Transverse colon (tissue), 4 donors: ENCODE results near the gene IFITM1. TPM values are rescaled to one million over a fixed set of nuclear protein-coding genes. Genes with fewer than 3 reads are reported as not detected.
"Not testable (repeated sequence)": the region's sequence is repeated elsewhere in the genome, so short reads cannot be mapped to it uniquely, and the experiment has no call there.

ENCODE experiments used
- DNase-seq: peaks from one replicate; pipeline ENCODE4 v3.0.0-alpha.2; 2019
- H3K27ac ChIP-seq, 4 donors: fragments of 200-600 bp; sonication (generic); 2 replicates each; pipeline ENCODE4 v1.5.1; 2016 to 2018; ENCODE audit warnings: inconsistent platforms in 4 of 4
- H3K27me3 ChIP-seq: fragments of 200-600 bp; sonication (generic); 2 replicates; pipeline ENCODE4 v1.5.1; 2017; ENCODE audit warnings: inconsistent platforms
- H3K36me3 ChIP-seq, 4 donors: fragments of 200-600 bp; sonication (generic); 2 replicates each; pipeline ENCODE4 v1.5.1; 2017 to 2019; ENCODE audit warnings: inconsistent platforms in 4 of 4
- H3K4me1 ChIP-seq, 4 donors: fragments of 200-600 bp; sonication (generic); 2 replicates each; pipeline ENCODE4 v1.5.1; 2017 to 2020; ENCODE audit warnings: inconsistent platforms in 4 of 4
- H3K4me3 ChIP-seq, 4 donors: fragments of 200-600 bp; sonication (generic); 1 replicate in 1 of 4; 2 replicates in 3 of 4; pipeline versions ENCODE4 v1.5.1 to v1.6.1; 2017 to 2019; ENCODE audit warnings: inconsistent platforms in 4 of 4
- H3K9me3 ChIP-seq, 2 donors: fragments of 200-600 bp; sonication (generic); 2 replicates each; pipeline ENCODE4 v1.5.1; 2017 to 2019; ENCODE audit warnings: inconsistent platforms in 2 of 2
- EP300 ChIP-seq: sonication (generic); formaldehyde crosslinking; IDR thresholded peaks from one replicate; pipeline ENCODE4 v1.6.1; 2017; ENCODE audit warnings: antibody characterized with exemption, low read depth
- POLR2A ChIP-seq: fragments of 450-650 bp; IDR thresholded peaks from one replicate; pipeline ENCODE4 v1.6.1; 2016; ENCODE audit warnings: antibody characterized with exemption, mild to moderate bottlenecking, moderate library complexity
- POLR2AphosphoS5 ChIP-seq, 3 donors: sonication (generic); formaldehyde crosslinking; IDR thresholded peaks; one replicate each; pipeline ENCODE4 v1.6.1; 2016; ENCODE audit warnings: antibody characterized with exemption in 3 of 3
- WGBS, 2 donors: methylation state at CpG; one replicate each; pipeline ENCODE4 v1.1.5; 2018; ENCODE audit warnings: low coverage in 1 of 2; 5-methylcytosine and 5-hydroxymethylcytosine counted together
- in situ Hi-C, 4 donors: fragments of 200-750 bp; cut with MboI; loops; one replicate each; pipeline versions ENCODE4 v1.15.0 to v1.15.1; 2017; ENCODE audit warnings: low sequenced_read_pairs in 3 of 4, low pct_ligation_motif_present in 1 of 4, low pct_unique_long_range_greater_than_20kb in 1 of 4
- intact Hi-C: fragments of 100-400 bp; cut with DNase I; formaldehyde crosslinking; loops from one replicate; pipeline ENCODE4 v1.15.1; 2023; ENCODE audit warnings: low total_unique reads
- total RNA-seq, 4 donors: library from RNA; depleted of rRNA; stranded (reverse); fragments of >200 nt; gene quantifications; one replicate each; pipeline ENCODE4 v1.1.0, GENCODE V29; 2016
- TF ChIP-seq, protein P1 (sequence below), 5 experiments: fragments of 200-600 bp in 3 of 5; fragments of 450-650 bp in 2 of 5; sonication (generic) in 3 of 5; IDR thresholded peaks; 1 replicate in 2 of 5; 2 replicates in 3 of 5; pipeline ENCODE4 v1.5.1; 2016 to 2017; ENCODE audit warnings: antibody characterized with exemption in 5 of 5, inconsistent platforms in 3 of 5, mild to moderate bottlenecking in 2 of 5, moderate library complexity in 1 of 5

Gene IFITM1
- total RNA-seq, 4 donors from 2014 or later, result 19.9 to 109 (median 60.5) TPM

DNA sequence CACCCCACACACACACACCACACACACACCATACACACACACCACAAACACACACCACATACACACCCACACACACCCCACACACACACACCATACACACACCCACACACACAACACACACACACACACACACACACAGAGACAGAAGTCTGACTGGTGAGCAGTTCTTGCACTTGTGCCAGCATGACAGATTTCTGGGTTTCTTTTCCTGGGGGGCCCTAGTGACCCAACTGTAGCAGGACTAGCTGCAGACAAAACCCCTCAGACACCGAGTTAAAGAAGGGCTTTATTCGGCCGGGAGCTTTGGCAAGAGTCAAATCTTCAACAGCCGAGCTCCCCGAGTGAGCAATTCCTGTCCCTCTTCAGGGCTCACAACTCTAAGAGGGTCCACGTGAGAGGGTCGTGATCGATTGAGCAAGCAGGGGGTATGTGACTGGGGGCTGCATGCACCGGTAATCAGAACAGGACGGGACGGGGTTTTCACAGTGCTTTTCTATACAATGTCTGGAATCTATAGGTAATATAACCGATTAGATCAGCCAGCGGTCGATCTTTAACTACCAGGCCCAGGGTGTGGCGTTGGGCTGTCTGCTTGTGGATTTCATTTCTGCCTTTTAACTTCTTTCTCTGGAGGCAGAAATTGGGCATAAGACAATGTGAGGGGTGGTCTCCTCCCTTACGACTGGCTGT is 36.3 kb downstream of the IFITM1 start:
- DNase-seq, H3K4me3 ChIP-seq, H3K36me3 ChIP-seq, intact Hi-C loops, in situ Hi-C loops, H3K27me3 ChIP-seq, H3K9me3 ChIP-seq: not testable (repeated sequence)
- Histone ChIP-seq H3K27ac (peak overlapping the region in 2 of 4 donors; percentile 26 to 34), H3K4me1 (peaks cover 12 to 28% (median 19%) of the 10 kb centered on the region in 4 donors)
- 49% methylated on average over 16 of the region's 16 CpGs; no CpG with 5 or more reads in 1 of the 2 donors for WGBS, 2 donors

- intact Hi-C loops, result no loop called here
- no peak for DNase-seq
- no peaks in the 10 kb centered on the region for H3K9me3 ChIP-seq
- H3K27me3 ChIP-seq, result no peaks in the 10 kb centered on the region
- H3K27ac ChIP-seq, result peak overlapping the region in 2 of 4 donors; percentile 26 to 34
- peaks cover 18 to 34% (median 25%) of the 10 kb centered on the region in 4 donors for H3K4me1 ChIP-seq
- no peaks in the 10 kb centered on the region for H3K36me3 ChIP-seq
- 61 to 66% methylated on average over 10 to 18 of the region's 18 CpGs for WGBS, 2 donors
- H3K4me3 ChIP-seq, result no peak overlapping the region
- TF ChIP-seq EP300 (no peak), POLR2A (no peak), POLR2AphosphoS5 (IDR thresholded peaks at IDR 0.05) (no peak)
- TF ChIP-seq, protein P1, sequence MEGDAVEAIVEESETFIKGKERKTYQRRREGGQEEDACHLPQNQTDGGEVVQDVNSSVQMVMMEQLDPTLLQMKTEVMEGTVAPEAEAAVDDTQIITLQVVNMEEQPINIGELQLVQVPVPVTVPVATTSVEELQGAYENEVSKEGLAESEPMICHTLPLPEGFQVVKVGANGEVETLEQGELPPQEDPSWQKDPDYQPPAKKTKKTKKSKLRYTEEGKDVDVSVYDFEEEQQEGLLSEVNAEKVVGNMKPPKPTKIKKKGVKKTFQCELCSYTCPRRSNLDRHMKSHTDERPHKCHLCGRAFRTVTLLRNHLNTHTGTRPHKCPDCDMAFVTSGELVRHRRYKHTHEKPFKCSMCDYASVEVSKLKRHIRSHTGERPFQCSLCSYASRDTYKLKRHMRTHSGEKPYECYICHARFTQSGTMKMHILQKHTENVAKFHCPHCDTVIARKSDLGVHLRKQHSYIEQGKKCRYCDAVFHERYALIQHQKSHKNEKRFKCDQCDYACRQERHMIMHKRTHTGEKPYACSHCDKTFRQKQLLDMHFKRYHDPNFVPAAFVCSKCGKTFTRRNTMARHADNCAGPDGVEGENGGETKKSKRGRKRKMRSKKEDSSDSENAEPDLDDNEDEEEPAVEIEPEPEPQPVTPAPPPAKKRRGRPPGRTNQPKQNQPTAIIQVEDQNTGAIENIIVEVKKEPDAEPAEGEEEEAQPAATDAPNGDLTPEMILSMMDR (IDR thresholded peaks at IDR 0.05), result no peak
- in situ Hi-C loops, result no loop called here
Observed at GRCh38 chr11:350723-351255, 36.9 kb downstream of the IFITM1 start.

DNA sequence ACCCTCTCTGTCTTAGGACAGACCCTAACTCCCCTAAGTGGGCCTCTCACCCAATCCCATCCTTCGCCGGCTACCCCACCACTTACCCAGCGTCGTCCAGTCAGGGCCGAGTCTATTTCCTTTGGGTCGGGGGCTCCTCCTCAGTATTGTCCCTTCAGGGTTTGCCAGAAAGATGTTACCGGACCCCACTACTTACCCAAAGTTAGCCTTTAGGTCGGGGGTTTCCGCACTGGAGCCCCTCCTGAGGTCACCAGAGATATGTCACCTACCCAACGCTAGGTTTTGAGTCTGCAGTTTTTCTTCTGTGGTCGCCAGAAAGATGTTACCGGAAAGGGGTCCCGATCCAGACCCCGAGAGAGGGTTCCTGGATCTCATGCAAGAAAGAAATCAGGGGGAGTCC is 37.6 kb downstream of the IFITM1 start:
- in situ Hi-C loops (no loop called here), intact Hi-C loops (no loop called here)
- peaks cover 18 to 34% (median 26%) of the 10 kb centered on the region in 4 donors for H3K4me1 ChIP-seq
- no peaks in the 10 kb centered on the region for H3K27me3 ChIP-seq
- H3K9me3 ChIP-seq, result no peaks in the 10 kb centered on the region
- H3K27ac ChIP-seq, result peak overlapping the region in 2 of 4 donors; percentile 26 to 34
- H3K4me3 ChIP-seq, result no peak overlapping the region
- H3K36me3 ChIP-seq, result no peaks in the 10 kb centered on the region
- no peak for DNase-seq
- WGBS, 2 donors, result 96% methylated on average over 14 of the region's 14 CpGs; no CpG with 5 or more reads in 1 of the 2 donors
- TF ChIP-seq POLR2A, result no peak
- TF ChIP-seq EP300, result no peak
- TF ChIP-seq, protein P1 (IDR thresholded peaks at IDR 0.05), result no peak
- no peak for TF ChIP-seq POLR2AphosphoS5 (IDR thresholded peaks at IDR 0.05)

- Histone ChIP-seq H3K4me3 (no peak overlapping the region), H3K9me3 (no peaks in the 10 kb centered on the region), H3K27ac (peak overlapping the region; percentile 91 to 93 (median 92)), H3K36me3 (no peaks in the 10 kb centered on the region), H3K4me1 (peaks cover 18 to 34% (median 26%) of the 10 kb centered on the region in 4 donors), H3K27me3 (no peaks in the 10 kb centered on the region)
- intact Hi-C loops, result no loop called here
- 93 to 94% methylated on average over 5 to 12 of the region's 12 CpGs for WGBS, 2 donors
- DNase-seq, result no peak
- TF ChIP-seq POLR2AphosphoS5 (IDR thresholded peaks at IDR 0.05) (no peak), POLR2A (no peak), EP300 (no peak)
- TF ChIP-seq, protein P1 (IDR thresholded peaks at IDR 0.05), result no peak
- in situ Hi-C loops, result no loop called here
Observed at GRCh38 chr11:352456-353031, 38.7 kb downstream of the IFITM1 start.
